Central memory CD8-positive, alpha-beta T cell (primary cell): ENCODE data around the gene VAV2.

ENCODE experiments used
- ATAC-seq: fragments of 150-1000 bp; cut with Tn5 transposase; replicated peaks from 2 replicates; pipeline ENCODE4 v1.10.0; 2022; ENCODE audit warnings: mild to moderate bottlenecking, moderate FRiP score, moderate number of reproducible peaks; ENCODE audit not compliant: poor library complexity, severe bottlenecking; ENCODE audit errors: extremely low read depth
- DNase-seq, 2 donors: peaks; one replicate each; pipeline ENCODE4 v3.0.0; 2021; ENCODE audit warnings: low spot score in 2 of 2
- H3K27ac Mint-ChIP-seq: one replicate; pipeline ENCODE4 v1.8.0; 2022; ENCODE audit warnings: low read depth, mild to moderate bottlenecking, moderate library complexity, mixed read lengths
- H3K27me3 Mint-ChIP-seq: one replicate; pipeline ENCODE4 v1.8.0; 2022; ENCODE audit warnings: mixed read lengths
- H3K36me3 Mint-ChIP-seq: one replicate; pipeline ENCODE4 v1.8.0; 2022; ENCODE audit warnings: mild to moderate bottlenecking, moderate library complexity, mixed read lengths; ENCODE audit not compliant: insufficient read depth
- H3K4me1 Mint-ChIP-seq: one replicate; pipeline ENCODE4 v1.8.0; 2022; ENCODE audit warnings: mixed read lengths
- H3K4me3 Mint-ChIP-seq: one replicate; pipeline ENCODE4 v1.8.0; 2022; ENCODE audit warnings: mild to moderate bottlenecking, moderate library complexity, mixed read lengths
- H3K9me3 Mint-ChIP-seq: one replicate; pipeline ENCODE4 v1.8.0; 2022; ENCODE audit warnings: mixed read lengths

Gene VAV2

DNA sequence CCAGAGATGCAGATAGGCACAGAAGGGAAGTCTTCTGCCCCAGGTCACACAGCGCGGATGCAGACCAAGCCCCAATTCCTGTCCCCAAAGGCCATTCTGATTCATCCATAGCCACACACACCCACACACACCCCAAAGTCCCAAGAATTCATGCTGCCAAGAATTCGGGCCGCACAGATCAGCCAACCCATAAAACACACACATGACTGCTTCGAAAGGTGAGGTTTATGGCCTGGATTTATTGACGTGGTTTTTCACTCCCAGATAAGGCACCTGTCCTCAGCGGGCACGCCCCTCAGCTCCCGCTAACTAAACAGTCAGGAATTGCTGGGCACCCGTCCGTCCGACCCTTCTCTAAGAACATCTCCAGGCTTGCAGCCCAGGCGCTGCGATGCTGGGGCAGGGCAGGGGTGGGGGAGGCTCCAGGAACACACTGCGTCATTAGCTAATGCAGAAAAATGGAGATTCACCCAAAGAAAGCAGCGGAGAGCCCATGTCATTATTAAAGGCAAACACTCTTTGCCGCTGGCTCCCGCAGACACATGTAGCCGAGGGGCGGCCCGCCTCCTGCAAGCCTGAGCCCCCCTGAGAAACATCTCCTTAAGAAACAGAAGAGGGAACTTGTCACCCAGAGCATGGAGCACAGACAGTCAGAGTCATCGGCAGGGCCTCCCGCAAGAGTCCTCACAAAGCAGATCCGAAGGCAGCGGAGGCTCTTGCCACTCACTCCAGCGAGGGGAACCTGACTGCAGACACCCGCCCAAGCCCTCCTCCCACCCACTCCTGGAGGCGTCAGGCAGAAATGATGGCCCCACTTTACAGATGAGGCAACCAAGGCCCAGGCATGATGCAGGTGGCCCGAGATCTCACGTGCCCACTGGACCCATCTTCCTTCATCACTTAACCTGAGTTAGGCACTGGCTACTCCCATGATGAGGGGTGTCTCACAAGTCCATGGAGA is 19.9 kb downstream of the VAV2 start:
- no peak overlapping the region for H3K4me3 Mint-ChIP-seq
- no peak for DNase-seq
- no peaks in the 10 kb centered on the region for H3K27me3 Mint-ChIP-seq
- no peaks in the 10 kb centered on the region for H3K9me3 Mint-ChIP-seq
- H3K36me3 Mint-ChIP-seq = no peaks in the 10 kb centered on the region
- no peak overlapping the region for H3K27ac Mint-ChIP-seq
- H3K4me1 Mint-ChIP-seq = no peaks in the 10 kb centered on the region
- ATAC-seq = no peak

DNA sequence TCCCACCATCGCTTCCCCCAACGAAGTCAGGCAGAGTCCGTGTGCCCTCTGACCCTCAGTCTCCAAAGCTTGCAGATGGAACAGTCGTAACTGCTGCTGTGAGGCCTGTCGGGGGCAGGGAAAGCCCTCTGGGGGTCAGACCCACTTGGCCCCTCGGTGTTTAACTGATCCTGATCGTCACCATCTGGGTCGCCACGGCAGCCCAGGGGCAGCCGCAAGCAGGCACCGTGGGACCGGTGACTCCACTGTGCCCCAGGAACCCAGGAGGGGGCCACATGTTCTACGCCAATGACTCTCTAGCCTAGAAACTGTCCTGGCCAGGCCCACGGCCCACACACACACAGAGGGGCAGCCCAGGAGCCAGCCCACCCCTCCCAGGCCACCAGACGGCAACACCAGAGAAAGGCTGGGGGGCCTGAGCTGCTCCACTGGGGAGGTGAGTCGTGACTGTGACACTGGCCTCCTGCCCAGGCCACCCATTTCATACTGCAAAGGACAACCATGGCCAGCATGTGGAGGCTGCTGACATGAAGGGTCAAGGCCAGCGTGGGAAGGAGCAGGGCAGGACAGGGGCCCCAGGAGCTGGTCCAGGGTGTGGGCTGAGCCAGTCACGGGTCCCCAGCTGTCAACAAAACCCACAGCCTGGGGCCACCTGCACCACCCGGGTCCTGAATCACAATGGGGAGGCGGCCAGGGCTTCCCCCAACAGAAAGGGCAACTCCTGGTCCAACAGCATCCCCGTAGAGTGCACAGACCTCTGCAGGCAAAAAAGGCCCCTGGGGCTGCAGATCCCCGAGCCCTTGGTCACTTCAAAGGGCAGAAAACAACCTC is 20.8 kb downstream of the VAV2 start:
- no peak overlapping the region for H3K27ac Mint-ChIP-seq
- no peaks in the 10 kb centered on the region for H3K4me1 Mint-ChIP-seq
- ATAC-seq (no peak), DNase-seq (no peak)
- H3K4me3 Mint-ChIP-seq = no peak overlapping the region
- H3K27me3 Mint-ChIP-seq = no peaks in the 10 kb centered on the region
- no peaks in the 10 kb centered on the region for H3K36me3 Mint-ChIP-seq
- H3K9me3 Mint-ChIP-seq = no peaks in the 10 kb centered on the region

DNA sequence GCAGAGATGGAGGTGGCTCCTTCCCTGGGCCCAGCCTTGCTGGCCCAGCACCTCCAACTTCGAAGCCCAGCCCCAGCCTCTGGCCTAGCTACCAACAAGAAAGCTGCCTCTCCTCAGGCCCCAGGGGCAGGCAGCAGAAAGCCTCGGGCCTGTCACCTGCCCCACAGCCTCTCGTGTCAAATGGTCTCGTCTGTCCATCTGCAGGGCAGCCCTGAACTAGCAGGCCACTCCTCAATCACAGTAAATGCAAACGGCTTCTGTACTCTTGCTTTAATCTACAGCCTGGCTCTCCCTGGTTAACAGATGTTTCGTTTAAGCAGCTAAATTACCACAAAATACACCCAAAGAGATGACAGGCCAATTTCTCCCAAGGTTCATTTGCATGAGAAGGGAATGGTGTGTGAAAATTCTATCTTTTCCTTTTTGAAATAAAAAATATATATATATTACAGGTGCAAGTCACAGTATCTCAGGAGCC is 21.5 kb downstream of the VAV2 start:
- ATAC-seq = no peak
- Mint-ChIP-seq H3K27me3 (no peaks in the 10 kb centered on the region), H3K4me3 (no peak overlapping the region), H3K27ac (no peak overlapping the region), H3K36me3 (no peaks in the 10 kb centered on the region), H3K4me1 (no peaks in the 10 kb centered on the region), H3K9me3 (no peaks in the 10 kb centered on the region)
- no peak for DNase-seq

DNA sequence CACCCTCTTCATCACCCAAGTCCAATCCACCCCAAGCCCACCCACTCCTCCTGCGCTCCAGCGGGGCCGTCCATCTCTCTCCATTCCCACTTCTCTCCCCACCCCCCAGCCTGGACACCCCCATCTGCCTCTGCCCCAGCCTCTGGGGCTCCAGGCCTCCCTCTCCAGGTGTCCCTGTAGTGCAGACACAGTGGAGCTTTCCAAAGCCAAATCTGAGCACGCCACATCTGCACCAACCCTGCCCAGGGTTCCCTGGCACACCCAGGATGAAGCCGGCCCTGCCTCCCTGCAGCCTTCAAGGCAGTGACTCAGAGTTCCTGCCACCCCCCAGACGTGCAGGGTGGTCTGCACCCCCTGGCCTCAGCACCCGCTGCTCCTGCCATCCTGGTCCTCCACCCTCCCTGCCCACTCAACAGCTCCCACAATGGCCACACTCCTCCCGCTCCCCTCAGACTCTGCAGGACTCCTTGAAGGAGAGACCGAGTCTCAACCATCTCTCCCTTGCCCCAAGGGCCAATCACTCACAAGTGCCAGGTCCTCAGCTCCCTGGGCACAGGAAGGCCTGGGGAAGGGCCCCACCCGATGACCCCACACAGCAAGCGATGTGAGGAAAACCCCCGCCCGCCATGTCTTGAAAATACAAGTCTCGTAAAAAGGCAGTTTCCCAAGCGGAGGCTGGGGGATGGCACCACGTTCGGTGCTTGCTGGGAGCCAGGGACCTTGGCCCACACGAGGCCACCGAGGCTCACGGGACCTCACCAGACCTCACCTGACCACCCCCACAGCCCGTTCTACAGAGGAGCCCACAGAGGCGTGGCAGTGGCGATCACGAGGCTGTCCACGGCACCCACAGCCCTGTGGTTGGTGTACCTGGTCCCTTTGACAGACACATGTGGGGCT is 22.2 kb downstream of the VAV2 start:
- no peak for DNase-seq
- Mint-ChIP-seq H3K4me3 (no peak overlapping the region), H3K27ac (no peak overlapping the region), H3K9me3 (no peaks in the 10 kb centered on the region), H3K27me3 (no peaks in the 10 kb centered on the region), H3K36me3 (no peaks in the 10 kb centered on the region), H3K4me1 (no peaks in the 10 kb centered on the region)
- ATAC-seq = no peak

DNA sequence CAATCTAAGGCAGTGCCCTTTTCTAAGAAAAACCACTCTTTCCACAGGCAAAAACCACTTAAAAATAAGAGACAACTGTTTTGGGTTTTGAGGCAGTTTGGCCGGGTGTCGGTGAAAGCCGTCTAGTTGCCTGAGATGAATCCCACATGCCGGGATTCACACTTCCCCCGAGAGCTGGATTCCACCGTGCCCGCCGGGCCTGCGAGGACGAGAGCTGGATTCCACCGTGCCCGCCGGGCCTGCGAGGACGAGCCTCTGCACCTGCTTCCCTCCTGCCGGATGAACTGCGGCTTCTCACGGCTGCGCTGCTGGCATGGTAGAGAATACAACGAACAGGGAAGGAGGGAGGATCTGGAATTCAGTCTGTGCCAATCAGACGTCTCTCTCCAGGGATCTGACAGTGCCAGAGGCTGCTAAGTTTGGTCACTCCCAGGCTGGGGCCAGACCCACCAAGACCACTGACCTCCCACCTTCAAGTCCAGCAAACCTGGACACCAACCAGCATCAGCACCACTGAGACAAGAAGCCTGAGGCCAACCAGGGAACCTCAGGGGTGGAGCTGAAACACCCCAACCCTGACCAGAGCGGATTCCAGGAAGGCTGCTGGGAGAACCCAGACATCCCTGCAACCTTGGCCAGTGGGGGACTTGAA is 23.0 kb downstream of the VAV2 start:
- Mint-ChIP-seq H3K27ac (no peak overlapping the region), H3K4me3 (no peak overlapping the region), H3K36me3 (no peaks in the 10 kb centered on the region), H3K27me3 (no peaks in the 10 kb centered on the region), H3K9me3 (peaks cover 6% of the 10 kb centered on the region), H3K4me1 (no peaks in the 10 kb centered on the region)
- no peak for ATAC-seq
- DNase-seq = no peak

DNA sequence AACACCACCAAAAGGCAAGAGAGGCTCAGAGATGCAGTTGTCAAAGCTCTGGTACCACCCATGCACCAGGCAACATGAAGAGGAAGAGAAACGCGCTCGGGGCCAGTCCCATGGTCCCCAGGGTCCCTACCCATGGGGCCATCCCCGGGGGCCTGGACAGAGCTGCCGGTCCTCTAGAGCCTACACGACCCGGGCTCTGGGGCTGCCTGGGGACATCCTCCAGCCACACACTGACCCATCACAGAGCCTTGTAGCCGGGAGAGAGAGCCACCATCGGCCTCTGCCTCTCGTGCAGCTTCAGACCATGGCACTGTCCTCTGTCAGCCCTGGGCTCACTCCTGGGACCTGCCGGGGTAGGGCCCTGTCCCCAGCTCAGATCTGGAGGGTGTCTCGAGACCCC is 23.7 kb downstream of the VAV2 start:
- no peak overlapping the region for H3K4me3 Mint-ChIP-seq
- no peak overlapping the region for H3K27ac Mint-ChIP-seq
- DNase-seq (no peak), ATAC-seq (no peak)
- H3K9me3 Mint-ChIP-seq = peaks cover 6% of the 10 kb centered on the region
- no peaks in the 10 kb centered on the region for H3K36me3 Mint-ChIP-seq
- H3K27me3 Mint-ChIP-seq = no peaks in the 10 kb centered on the region
- no peaks in the 10 kb centered on the region for H3K4me1 Mint-ChIP-seq

DNA sequence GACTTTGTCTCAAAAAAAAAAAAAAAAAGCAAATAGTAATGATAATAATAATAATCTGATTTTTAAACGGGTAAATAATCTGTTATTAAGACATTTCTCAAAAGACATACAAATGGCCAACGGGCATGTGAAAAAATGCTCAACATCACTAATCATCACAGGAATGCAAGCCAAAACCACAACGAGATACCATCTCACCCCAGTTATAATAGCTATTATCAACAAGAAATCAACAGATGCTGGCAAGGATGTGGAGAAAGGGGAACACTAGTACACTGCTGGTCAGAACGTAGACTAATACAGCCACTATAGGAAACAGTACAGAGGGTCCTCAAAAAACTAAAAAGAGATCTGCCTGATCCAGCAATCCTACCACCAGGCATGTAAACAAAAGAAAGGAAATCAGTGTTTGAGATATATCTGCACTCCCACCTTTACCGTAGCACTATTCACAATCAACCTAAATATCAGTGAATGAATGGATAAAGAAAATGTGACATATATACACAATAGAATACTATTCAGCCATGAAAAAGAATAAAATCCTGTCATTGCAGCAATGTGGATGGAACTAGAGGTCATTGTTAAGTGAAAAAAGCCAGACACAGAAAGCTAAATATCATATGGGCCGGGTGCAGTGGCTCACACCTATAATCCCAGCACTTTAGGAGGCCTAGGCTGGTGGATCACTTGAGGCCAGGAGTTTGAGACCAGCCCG is 24.9 kb downstream of the VAV2 start:
- Mint-ChIP-seq H3K27me3 (peaks cover 6% of the 10 kb centered on the region), H3K9me3 (peaks cover 10% of the 10 kb centered on the region), H3K27ac (no peak overlapping the region), H3K4me1 (no peaks in the 10 kb centered on the region), H3K4me3 (no peak overlapping the region), H3K36me3 (no peaks in the 10 kb centered on the region)
- DNase-seq = no peak
- no peak for ATAC-seq

DNA sequence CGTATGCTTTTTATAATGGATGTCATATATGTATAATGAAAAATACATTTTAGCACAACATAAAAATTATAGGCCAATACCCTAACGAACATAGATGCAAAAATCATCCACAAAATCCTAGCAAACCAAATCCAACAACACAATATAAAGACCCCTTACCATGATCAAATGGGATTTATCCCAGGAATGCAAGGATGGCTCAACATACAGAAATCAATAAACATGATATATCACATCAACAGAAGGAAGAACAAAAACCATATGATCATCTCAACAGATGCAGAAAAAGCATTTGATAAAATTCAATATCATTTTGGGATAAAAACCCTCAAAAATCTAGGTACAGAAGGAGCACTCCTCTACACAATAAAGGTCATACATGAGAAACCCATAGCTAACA is 27.7 kb downstream of the VAV2 start:
- peaks cover 1% of the 10 kb centered on the region for H3K36me3 Mint-ChIP-seq
- H3K9me3 Mint-ChIP-seq = peaks cover 10% of the 10 kb centered on the region
- H3K27me3 Mint-ChIP-seq = peaks cover 18% of the 10 kb centered on the region
- no peak overlapping the region for H3K27ac Mint-ChIP-seq
- ATAC-seq (no peak), DNase-seq (no peak)
- H3K4me3 Mint-ChIP-seq = no peak overlapping the region
- H3K4me1 Mint-ChIP-seq = no peaks in the 10 kb centered on the region

DNA sequence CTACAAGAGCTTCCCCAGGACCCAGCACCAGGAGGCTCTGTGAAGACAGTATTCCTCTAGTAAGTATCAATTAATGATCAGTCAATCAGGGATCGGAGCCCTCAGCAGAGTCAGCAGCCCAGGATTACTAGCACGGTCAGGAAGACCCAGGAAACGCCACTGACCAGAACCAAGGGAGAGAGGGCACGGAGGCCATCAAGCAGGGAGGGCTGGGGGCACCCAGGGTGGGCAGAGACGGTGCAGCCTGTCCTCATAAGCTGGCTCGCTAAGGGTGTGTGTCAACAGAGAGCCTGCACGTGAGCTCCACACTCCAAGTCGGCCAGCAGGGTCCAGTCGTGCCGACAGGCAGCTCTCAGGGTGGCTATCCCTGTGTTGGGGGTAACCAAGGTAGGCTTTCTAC is 29.0 kb downstream of the VAV2 start:
- Mint-ChIP-seq H3K27me3 (peaks cover 31% of the 10 kb centered on the region), H3K4me3 (no peak overlapping the region), H3K4me1 (no peaks in the 10 kb centered on the region), H3K36me3 (peaks cover 1% of the 10 kb centered on the region), H3K27ac (no peak overlapping the region), H3K9me3 (peaks cover 10% of the 10 kb centered on the region)
- DNase-seq = no peak
- no peak for ATAC-seq

DNA sequence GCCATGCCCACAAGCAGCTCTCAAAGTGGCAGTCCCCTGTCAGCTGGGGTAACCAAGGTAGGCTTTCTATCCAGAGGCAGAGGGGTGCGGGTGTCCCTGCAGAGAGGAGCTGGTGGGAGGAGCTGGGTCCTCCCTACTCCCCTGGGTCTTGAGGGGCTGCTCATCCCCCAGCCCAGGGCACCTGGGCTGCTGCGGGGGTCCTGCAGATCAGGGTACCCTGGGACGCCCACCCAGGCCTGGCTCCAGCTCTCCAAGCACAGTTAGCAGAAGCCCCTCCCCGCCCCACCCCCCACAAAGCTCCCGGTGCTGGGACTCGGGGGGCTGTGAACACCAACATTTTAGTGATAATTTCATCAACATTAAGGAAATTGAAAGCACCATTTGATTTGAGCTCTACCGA is 29.8 kb downstream of the VAV2 start:
- H3K27ac Mint-ChIP-seq = no peak overlapping the region
- H3K4me3 Mint-ChIP-seq = no peak overlapping the region
- peaks cover 10% of the 10 kb centered on the region for H3K9me3 Mint-ChIP-seq
- H3K27me3 Mint-ChIP-seq = peaks cover 32% of the 10 kb centered on the region
- ATAC-seq (no peak), DNase-seq (no peak)
- H3K36me3 Mint-ChIP-seq = peaks cover 1% of the 10 kb centered on the region
- H3K4me1 Mint-ChIP-seq = no peaks in the 10 kb centered on the region
